NCI-H226 (cell line): Measurements from ENCODE around the gene ZFPM1.
A peak's percentile ranks its signal among the peaks of the same experiment; 100 is the strongest.
"Not testable (repeated sequence)": the region's sequence is repeated elsewhere in the genome, so short reads cannot be mapped to it uniquely, and the experiment has no call there.

Experiments
- DNase-seq: peaks from one replicate; pipeline ENCODE4 v3.0.0-alpha.2; 2015

ZFPM1 gene

DNA sequence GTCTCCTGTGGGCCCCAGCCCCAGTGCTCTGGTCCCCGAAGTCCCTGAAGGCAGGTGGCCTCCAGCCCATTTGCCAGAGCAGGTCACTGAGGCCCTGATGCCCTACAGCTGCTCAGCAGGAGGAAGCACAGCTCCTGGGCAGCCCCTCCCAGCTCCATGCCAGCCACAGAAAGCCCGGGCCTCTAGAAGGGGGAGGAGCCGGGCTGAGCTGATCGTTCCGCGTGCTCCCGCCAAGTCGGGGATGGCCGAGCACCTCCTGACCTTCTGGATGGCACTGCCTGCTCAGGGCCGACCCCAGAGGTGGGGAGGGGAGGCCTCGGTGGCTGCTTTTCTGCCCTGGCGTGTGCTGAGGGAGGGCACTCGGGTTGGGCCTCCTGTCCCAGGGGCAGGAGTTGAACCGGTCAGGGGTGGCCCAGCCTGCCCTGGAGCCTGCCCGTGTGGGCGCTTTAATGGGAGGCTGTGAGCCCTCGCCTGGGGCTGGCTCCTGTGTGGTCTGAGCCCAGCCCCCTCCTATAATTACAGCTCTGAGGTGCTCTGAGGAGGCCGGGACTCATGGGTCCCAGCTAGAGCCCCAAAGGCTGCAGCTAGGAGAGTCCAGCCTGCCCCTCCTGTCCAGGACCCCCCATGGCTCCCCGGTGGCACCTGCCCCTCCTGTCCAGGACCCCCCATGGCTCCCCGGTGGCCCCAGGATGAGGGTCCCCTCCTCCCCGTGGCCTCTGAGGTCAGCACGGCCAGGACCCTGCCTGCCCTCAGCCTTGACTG is 29.7 kb downstream of the ZFPM1 start:
- no peak for DNase-seq

DNA sequence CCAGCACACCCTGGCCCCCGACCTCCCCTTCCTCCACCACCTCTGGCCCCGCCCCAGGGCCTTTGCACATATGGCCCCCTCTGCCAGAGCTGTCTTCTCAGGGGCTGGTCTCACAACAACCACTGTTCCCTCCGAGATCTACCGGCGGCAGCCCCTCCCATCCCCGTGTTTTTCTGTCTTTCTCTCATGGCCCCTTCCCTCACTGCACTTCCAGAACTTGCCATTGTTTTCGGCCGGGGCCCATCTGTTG is 30.2 kb downstream of the ZFPM1 start:
- DNase-seq, result no peak

DNA sequence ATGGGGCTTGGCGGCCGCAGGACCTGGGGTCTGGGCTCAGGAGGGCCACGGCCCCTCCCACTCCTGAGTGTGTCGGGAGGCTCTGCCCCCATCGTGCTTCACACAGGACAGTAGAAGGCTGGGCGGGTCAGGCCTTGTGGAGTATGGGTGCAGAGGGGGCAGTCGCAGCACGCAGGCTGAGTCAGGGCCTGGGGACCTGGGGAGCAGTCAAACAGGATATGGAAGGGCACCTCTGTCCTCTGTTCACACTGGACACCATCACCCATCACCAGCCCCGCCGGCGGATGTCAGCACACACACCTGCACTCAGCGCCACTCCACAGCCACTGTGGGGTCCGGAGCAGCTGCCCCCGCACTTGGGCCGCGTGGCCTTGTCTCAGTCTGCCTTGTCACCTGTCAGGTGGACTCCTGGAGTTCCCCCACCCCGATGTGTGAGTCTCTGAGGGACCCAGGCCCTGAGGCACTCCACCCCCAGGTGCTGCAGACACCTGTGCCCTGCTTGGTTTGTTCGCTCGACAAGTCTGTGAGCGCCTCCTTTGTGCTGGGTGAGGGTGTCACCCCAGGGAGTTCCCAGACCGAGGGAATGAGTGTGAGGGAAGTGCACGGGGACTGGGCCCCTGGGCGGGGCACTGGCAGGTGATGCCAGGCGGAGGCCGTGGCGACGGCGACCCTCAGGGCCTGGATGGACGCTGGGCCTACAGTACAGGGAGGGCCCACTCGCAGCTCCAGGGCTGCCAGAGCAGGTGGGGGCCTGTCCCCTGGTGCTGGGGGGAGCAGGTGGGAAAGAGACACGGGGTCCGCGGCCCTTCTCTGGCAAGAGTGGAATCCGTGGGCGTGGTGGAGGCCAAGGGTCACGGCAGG is 31.7 kb downstream of the ZFPM1 start:
- DNase-seq, result no peak

DNA sequence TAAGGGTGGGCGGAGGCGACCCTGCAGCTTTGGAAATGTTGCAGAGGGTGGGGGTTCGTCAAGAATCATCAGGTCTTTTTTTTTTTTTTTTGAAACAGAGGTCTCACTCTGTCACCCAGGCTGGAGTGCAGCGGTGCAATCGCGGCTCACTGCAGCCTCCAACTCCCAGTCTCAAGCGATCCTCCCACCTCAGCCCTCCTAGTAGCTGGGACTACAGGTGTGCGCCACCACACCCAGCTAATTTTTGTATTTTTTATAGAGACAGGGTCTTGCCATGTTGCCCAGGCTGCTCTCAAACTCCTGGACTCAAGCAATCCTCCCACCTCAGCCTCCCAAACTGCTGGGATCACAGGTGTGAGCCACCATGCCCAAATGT is 32.3 kb downstream of the ZFPM1 start:
- DNase-seq, result not testable (repeated sequence)

DNA sequence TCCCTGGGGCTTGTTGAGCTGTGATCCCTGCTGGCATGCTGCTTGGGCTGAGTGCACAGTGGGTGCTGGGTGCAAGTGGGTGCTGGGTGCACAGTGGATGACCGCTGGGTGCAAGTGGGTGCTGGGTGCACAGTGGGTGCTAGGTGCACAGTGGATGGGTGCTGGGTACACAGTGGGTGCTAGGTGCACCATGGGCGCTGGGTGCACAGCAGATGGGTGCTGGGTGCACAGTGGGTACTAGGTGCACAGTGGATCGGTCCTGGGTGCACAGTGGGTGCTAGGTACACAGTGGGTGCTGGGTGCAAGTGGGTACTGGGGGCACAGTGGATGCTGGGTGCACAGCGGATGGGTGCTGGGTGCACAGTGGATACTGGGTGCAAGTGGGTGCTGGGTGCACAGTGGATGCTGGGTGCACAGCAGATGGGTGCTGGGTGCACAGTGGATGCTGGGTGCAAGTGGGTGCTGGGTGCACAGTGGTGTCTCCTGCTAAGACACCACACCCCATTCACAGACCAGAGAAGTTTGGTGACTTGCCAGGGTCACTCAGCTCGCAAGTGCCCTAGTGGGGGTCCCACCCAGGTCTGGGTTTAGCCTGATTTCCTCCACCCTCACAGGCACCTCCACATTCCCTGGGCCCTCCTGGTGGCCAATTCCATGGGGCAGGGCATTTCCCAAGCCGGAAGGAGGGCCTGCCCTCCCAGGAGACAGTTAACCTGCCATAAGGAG is 33.5 kb downstream of the ZFPM1 start:
- DNase-seq, result no peak

DNA sequence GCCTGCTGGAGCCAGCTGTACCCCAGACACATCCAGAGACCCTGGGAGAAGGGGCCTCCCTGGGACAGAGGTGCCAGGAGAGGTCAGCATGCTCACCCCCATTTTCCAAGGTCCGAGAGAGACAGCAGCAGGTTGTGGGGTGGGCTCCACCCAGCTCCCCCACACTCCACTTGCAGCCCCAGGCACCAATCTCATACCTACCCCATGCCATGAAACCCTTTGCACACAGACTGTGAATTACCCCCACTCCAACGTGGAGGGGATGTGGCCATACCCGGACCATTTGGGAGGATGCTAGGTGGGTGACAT is 34.0 kb downstream of the ZFPM1 start:
- DNase-seq, result no peak

DNA sequence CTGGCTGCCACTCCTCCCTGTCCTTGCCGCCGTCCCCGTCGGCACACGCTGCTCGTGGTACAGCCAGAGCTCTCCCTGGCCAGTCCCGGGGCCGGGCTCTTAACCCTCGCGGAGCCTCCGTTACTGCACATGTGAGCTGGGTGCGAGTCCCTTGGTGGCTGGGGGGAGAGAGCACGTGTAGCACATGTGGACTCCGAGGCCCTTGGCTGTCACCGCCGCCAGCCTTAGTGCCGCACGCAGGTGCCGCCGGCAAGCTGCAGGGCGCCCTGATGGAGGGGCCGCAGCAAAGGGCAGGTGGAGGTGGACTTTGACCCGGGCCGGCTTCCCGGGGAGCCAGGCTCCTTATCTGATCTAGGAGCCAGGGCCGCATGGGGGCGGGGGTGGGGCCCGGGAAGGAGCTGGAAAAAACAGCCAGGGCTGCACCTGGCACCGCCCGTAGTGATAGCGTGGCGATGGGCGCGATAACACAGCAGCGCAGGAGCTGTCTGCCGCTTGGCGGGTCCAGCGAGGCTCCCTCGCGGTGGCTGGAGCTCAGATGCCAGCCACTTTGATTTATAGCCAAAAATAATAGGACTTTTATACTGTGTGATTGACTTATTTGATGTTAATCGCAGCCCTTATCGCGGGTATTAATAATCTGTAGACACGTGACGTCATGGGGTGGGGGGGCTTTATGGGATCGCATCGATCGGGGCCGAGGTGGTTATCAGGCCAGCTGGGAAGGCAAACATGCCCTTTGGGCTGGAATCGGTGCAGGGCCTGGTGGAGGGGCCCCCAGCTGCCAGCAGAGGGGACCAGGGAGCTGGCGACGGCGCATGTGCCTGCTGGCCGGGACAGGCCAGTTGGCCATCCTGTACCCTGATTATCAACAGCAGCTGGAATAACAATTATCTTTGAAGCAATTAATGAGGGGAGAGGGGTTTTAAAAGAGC is 35.1 kb downstream of the ZFPM1 start:
- DNase-seq, result no peak

DNA sequence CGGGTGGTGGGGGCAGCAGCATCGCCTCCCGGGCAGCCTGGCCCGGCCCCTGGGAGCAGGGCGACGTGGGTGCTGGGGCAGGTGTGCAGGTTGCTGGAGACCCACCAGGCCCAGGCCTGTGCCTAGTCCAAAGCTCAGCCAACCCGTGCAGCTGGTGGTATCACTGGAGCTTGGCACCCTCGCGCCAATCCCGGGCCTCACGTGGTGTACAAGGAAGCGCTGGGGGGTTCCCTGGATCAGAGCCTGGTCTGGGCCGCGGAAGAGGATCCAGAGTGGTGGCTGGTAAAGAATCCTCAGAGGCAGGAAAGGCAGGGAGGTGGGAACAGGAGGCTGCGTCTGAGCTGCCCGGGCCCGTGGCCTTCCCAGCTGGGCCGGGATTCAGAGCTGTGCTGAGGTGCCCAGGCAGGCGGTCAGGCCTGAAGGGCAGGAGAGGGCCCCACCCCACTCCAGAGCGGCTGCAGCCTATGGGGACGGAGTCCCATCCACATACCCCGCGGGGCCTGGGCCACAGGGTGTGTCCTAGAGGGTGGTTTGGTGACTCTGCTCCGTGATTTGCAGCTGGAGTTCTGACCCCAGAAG is 36.2 kb downstream of the ZFPM1 start:
- DNase-seq, result no peak

DNA sequence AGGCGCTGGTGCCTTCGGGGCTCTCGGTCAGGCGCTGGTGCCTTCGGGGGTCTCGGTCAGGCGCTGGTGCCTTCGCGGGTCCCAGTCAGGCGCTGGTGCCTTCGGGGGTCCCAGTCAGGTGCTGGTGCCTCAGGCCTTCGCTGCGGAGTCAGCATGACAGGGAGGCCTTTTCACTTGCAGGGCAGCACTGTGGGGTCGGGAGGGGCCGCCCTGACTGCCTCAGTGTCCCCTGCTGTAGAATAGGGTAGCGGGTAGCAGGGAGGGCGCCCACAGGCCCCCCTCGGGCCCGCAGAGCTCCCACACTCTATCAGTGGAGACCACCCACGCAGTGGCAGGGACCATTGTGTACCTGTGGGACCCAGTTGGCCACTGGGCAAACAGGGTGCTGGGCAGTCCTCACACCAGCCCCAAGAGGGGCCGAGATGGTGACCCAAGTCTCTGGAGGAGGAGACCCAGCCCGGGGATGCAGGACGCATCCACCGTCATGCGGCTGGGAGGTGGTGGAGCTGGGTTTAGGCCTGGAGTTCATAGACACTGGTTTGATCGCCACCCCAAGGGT is 38.0 kb downstream of the ZFPM1 start:
- no peak for DNase-seq

DNA sequence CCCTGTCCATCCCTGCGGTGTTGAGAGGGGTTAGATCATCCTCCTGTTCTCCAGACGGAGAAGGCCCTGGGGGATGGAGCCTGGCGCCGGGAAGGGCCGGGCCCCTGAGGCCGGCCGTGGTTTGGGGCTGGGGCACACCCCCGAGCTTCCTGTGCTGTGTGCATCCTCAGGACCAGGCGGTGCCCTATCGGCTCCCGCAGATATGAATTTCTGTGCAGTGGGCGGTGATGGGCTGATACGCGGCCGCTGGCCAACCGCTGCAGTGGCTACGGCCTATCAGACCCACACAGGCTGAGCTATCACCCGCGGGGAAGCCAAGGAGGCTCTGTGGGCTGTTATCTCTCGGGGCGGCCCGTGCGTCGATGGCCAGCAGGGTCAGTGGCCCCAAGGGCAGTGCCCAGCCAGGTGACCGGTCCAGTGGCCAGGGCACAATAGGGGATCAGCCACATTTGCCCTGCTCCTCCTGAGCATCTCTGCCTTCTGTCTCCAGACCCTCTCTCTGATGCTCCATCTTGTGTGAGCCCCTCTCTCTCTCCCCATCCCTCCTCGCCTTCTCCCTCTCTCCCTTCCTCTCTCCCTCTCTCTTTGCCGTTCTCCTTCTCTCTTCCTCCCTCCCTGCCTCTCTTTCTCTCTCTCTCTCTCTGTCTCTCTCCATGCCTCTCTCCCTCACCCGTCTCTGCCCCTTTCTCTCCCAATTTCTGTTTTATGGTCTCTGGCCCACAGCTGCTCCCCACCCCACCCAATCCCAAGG is 38.7 kb downstream of the ZFPM1 start:
- peak; percentile 11 for DNase-seq

DNA sequence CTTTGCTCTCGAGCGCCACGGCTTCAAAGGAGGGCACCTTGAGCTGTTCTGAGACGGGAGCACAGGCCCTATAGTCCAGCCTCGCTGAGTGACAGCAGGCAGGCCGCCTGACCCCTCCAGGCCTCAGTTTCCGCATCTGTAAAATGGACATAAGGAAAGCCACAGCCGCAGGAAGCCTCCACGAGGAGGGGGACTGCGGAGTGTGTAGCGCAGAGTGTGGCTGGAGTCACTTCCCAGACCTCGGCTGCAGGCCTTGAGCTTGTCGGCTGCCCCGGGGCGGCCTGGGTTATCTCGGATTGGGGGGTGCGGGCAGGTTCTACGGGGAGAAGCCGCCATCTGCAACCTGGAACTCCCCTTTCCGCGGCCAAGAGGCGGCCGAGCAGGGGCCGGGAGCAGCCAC is 40.8 kb downstream of the ZFPM1 start:
- no peak for DNase-seq

DNA sequence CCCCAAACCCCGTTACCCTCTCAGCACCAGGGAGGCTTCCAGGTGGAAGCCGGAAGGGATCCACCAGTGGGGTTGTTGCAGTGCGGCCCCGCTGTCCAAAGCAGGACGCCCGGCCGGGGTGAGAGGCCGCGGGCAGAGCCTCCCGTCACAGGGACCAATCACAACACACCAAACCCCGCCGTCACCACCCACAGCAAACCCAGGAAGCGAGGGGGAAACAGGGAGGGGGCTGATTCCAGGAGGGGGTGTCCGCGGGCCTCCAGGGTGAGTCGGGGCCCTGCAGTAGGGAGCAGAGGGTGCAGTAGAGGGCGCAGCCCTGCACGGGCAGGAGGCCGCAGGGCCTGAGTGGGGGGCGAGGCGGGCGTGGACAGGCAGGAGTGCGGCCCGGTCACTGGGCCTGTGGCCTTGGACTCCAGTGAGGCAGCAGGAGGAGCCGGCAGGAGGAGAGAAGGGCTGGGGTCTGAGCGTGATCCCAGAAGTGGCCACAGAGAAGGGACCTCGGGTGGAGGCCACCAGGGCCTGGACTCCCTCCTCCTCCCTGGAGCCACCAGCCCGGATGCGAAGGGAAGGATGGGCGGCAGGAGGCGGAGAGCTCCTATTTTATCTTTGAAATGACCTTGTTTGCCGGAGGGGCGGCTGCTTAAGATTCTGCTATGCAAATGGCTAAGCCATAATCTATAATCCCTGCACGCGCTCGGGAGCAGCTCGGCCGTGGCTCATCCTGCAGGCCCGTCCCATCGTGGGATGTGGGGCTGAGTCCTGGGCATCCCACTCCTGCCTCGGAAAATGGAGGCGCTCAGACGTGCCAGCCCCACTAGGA is 41.5 kb downstream of the ZFPM1 start:
- no peak for DNase-seq

DNA sequence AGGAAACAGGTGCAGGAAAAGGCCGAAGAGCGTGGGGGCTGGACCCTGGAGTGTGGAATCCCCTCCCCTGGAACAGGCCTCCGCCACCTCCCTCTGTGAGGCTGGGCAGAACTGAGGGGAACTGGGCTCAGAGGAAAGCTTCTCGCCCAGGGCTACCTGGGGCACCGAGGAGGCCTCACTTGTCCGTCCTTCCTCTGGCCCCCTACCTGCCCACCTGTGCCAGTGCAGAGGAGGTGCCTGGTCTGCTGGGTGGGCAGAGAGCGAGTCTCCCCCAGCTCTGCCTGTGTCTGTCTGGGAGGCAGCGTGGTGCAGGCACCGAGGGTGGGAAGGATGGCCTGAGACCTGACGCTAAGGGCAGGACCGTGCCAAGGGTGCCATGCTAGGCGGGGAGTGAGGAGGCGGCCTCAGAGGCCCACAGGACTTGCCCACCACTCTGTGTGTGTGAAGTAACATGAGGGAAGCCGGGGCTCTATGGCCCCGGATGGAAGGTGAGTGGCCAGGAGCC is 42.2 kb downstream of the ZFPM1 start:
- DNase-seq, result no peak

DNA sequence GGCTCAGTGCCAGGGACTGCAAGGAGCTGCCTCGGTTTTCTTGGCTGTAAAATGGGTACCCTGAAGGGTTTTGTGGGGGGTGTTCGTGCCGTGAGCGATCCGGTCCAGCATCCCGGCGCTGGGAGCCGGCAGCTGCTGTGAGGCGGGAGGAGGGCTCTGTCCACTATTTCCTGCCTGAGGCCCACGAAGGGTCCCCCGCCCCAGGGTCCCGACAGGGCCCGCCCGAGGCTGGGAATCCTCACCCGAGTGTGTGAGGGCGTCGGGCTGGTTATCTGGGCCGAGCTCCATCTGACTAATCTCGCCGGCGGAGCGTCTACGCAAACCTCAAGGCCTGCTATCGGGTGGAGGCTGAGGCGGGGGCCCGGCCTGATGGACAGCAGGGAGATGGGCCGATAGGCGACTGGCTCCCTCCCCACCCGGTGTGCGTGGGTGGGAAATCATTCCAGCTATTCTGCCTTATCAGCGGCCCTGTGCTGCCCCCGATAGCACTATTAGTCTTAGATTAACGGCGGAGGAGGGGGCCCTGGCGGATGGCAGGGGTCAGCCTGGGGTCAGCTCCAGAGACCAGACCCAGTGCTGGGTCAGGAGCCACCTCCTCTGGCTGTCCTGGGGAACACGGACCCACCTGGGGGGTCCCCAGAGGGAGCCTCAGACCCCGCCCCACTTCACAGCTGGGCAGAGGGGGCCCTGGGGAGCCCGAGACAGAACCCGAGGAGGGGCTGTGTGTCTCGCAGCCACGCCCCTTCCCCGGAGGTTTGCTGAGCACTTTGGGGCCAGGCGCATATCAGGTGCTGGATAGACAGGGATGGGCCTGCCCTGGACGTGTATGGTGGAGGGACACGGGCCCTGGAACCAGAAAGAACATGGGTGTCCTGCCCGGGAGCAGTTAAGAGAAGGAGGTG is 44.7 kb downstream of the ZFPM1 start:
- DNase-seq, result peak; percentile 98

DNA sequence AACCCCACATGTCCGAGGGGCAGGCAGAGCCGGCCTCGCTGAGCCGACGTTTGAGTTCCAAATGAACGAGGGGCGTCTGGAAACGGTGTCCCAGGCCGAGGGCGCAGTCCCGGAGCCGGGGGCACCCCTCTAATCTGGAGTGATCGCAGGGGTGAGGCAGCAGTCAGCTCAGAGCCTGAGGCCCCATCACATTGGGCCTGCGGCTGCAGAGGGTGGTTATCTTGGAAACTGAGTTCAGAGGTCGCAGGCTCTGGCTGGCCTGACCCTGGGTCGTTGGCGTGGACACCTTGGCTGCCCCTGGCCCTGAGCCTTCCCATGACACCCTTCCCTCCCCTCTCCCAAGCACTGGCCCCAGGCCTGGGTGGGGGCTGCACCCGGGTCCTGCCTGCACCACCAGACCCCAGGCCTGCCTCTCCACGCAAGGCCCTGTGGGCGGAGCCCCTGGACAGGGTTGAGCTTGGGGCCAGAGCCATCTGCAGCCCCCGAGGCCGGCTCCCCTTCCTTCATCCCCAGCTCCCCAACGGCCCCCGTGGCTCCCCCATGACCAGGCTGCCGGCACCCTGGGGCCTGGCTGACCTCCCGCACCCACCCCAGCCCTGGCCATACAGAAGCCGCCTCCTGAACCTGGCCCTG is 45.6 kb downstream of the ZFPM1 start:
- DNase-seq, result no peak

DNA sequence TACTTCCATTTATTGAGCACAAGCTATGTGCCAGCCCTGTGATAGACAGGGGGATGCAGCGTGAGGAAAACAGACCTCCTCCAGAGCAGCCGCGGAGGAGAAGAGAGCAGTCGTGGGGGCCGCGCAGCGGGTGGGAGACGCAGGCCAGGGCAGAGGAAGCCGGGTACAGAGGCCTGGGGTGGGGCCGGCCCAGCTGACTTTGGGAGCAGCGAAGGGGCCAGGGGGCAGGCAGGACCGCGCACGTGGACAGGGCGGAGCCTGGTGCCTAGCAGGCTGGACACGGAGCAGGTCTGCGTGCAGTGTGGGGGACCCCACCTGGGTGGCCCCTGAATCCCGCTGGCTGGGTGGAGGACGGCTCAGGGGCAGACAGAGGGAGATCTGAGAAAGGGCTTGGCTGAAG is 46.2 kb downstream of the ZFPM1 start:
- DNase-seq, result no peak

DNA sequence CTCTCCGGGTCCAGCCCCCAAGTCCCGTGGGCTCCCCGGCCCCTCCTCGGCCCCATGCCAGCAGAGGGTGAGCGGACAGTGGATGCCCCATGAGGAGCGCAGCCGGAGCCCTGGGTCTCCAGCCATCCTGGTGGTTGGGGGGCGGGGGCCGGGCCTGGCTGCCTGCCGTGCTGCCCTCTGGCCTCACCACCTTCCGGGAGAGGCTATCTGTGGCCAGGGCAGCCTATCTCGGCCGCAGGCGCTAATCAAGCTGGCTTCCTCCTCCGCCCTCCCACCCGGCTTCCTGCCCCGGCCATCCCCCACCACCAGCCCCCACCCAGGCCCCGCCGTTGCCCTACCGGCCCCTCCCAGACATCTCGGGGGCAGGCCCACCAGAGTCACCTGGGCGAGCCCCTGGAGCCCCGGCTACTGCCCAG is 46.8 kb downstream of the ZFPM1 start:
- DNase-seq, result peak; percentile 65

DNA sequence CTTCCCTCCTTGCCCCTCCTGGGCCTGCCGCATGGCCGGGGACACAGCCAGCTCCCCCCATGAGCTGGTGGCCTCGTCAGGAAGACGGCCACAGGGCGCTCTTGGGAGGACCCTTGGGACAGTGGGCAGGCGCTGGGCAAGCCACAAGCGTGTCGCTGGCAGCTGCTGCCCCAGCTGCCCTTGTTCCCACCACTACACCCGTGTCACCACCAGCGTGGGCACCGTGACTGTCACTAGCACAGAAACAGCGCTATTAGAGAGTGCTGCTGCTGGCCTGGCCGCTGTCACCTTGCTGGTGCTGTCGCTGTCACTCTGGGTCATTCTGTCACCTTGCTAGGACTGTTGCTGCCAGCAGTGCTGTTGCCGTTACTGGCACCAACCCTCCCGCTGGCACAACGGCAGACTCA is 47.2 kb downstream of the ZFPM1 start:
- DNase-seq, result no peak

DNA sequence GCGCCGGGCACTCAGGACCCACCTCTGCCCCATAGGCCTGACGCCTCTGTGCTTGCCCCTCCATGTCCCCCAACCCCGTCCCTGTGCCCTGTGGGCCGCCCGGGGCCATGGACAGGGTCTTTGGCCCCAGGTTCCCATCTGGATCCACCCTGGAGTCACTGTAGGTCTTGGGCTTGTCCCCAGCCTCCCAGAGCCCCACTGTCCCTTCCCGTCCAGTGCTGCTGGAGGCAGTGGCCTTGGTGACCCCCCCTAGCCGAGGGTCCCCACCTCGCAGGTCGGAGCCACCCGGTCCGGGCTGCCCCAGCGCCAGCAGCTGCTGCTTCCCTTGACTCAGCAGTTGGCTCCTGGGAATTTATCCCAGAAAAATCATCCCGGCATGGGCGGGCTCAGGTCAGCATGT is 49.3 kb downstream of the ZFPM1 start:
- DNase-seq, result no peak
